ENCODE measurements around the gene ZNF580. TPM values are rescaled to one million over a fixed set of nuclear protein-coding genes. Genes with fewer than 3 reads are reported as not detected.

Gene ZNF580
- total and polyA plus RNA-seq, 2 of the 13 experiments (the other 11 are each of a cell fraction or from before 2014, with no cell fraction given): 4.4 to 6.0 TPM

GRCh38 chr19:55623561-55623960 is 17.2 kb upstream of the ZNF580 start (continued):
- no peak for TF ChIP-seq FOXM1 (CRISPR knock-in tag; IDR thresholded peaks at IDR 0.05)
- TF ChIP-seq ZNF460 (CRISPR knock-in tag; IDR thresholded peaks at IDR 0.05; ENCODE audit: borderline replicate concordance): no peak
- TF ChIP-seq DPF2 (CRISPR knock-in tag; IDR thresholded peaks at IDR 0.05; ENCODE audit: borderline replicate concordance, low read depth): no peak
- no peak for TF ChIP-seq BCLAF1 (IDR thresholded peaks at IDR 0.05)
- no peak for TF ChIP-seq FOXJ3 (CRISPR knock-in tag; IDR thresholded peaks at IDR 0.05; ENCODE audit: borderline replicate concordance)
- no peak for TF ChIP-seq EEA1 (CRISPR knock-in tag; IDR thresholded peaks at IDR 0.05; ENCODE audit: borderline replicate concordance)

DNA sequence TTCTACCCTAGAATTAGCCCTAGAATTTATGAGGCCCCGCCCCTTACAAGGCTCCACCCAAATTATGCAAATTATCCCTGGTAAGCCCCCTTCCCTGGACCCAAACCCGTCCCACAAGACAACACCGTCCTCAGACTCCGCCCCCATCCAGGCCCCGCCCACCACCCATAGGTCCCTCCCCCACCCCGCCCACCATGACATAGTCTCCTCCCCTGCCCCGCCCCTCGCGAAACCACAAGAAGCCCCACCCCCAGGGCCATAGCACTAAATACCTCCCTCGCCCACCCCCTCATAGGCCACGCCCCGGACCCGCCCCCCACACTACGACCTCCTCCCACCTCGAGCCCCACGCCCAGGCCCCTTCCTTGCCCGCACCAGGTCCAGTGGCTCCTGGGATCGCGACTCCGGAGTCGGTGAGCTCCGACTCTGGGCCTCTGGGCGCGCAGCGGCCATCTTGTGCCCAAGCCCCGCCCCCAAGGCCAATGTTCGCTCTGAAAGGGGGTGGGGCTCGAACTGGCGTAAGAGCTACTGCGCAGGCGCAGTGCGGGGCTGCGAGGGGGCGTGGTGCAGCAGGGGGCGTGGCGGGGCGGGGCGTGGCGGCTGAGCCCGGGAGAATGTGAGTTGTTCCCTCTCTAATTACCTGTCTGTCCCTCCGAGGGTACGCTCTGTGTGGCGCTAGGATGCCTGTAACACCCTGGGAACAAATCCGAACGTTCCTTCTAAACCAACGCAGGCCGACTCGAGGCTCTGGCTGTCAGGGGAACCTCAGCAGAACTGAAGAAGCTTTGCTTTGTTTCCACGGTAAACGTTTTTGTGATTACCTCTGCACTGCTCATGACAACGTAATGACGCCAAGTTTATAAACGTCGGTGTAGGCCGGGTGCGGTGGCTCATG is 16.4 kb upstream of the ZNF580 start, which contains the start of gene ZNF784:
Gene ZNF784 (minus strand): TSS at position 458 of the 895 bp plus-strand sequence. CDS start 5 bp downstream, at position 453.
- ChIA-PET POLR2A (interaction anchor here (0.6 to 2.8 kb wide), 19 partner anchors 9 to 507 kb away, joined by 3 to 23 read pairs (median 5); partner anchors contain the start of genes FIZ1, ISOC2, KMT5C and PPP1R12C), CTCF (ENCODE audit: low intra/inter-chr PET ratio, low total read pairs) (no interaction called here)
- peak; percentile 70 for ATAC-seq
- Histone ChIP-seq H3K4me2 (ENCODE audit: low read depth, low read length) (peak within 1 kb of the TSS; percentile 97), H3K36me3 (replicated peaks in 1 of 2; ENCODE audit: control insufficient read depth in 1 of 2, insufficient read depth in 2 of 2, low read length in 2 of 2) (0 out of 5 replicates have a peak, but pooled peaks cover 0 to 3% of the 10 kb centered on the region in 2 experiments), H3K9me3 (ENCODE audit: low read length) (no peaks in the 10 kb centered on the region), H3K79me2 (ENCODE audit: insufficient read depth, low read length) (peaks cover 4% of the 10 kb centered on the region), H3K27ac (ENCODE audit: extremely low read length, insufficient read depth, low read length) (peak within 1 kb of the TSS; percentile 98), H3K4me3 (replicated peaks in 1 of 3; ENCODE audit: insufficient read depth in 1 of 3, low read depth in 2 of 3, low read length in 3 of 3) (peak within 1 kb of the TSS; percentile 65 to 82 (median 70)), H3K9ac (ENCODE audit: insufficient read depth, low read depth, low read length) (peak within 1 kb of the TSS; percentile 85), H3K4me1 (ENCODE audit: insufficient read depth, low read length) (peaks cover 27% of the 10 kb centered on the region), H2AFZ (ENCODE audit: low read length) (peak within 1 kb of the TSS; percentile 94), H4K20me1 (ENCODE audit: insufficient read depth, low read length) (peaks cover 14% of the 10 kb centered on the region; the same call in 1 of the 2 replicates), H3K27me3 (ENCODE audit: control insufficient read depth in 1 of 2, insufficient read depth in 2 of 2, low read length in 2 of 2) (no peaks in the 10 kb centered on the region)
- BruUV-seq (replicated peaks): no TSS peak
- peak; percentile 82 for DNase-seq (ENCODE audit: low spot score)
- peak; percentile 49 for FAIRE-seq
- WGBS (ENCODE audit: low lambda C conversion rate): 1% methylated on average over 31 of the region's 56 CpGs
- in situ Hi-C loops (cut with HindIII; ENCODE audit: extremely low pct_ligation_motif_present, low pct_unique_long_range_greater_than_20kb) (no loop called here), intact Hi-C loops (cut with micrococcal nuclease; ENCODE audit: unreplicated experiment) (no loop called here)
- TF ChIP-seq ZNF143 (CRISPR knock-in tag; IDR thresholded peaks at IDR 0.05) (no peak), FOXK1 (CRISPR knock-in tag; IDR thresholded peaks at IDR 0.05; ENCODE audit: borderline replicate concordance, low read depth) (no peak; the same call in 1 of the 2 replicates), BORCS8-MEF2B (CRISPR knock-in tag; IDR thresholded peaks at IDR 0.05) (no peak), ETV6 (CRISPR knock-in tag; conservative IDR thresholded peaks at IDR 0.05) (no peak), ZNF138 (CRISPR knock-in tag; IDR thresholded peaks at IDR 0.05; ENCODE audit: low read depth) (no peak), ISX (CRISPR knock-in tag; conservative IDR thresholded peaks at IDR 0.05) (no peak), ZNF326 (CRISPR knock-in tag; IDR thresholded peaks at IDR 0.05; ENCODE audit: borderline replicate concordance) (no peak), ESRRA (CRISPR knock-in tag; IDR thresholded peaks at IDR 0.05; ENCODE audit: low read depth) (no peak), HOXA9 (CRISPR knock-in tag; IDR thresholded peaks at IDR 0.05; ENCODE audit: borderline replicate concordance) (no peak), ZFP41 (CRISPR knock-in tag; IDR thresholded peaks at IDR 0.05; ENCODE audit: borderline replicate concordance) (no peak), ZNF18 (CRISPR knock-in tag; IDR thresholded peaks at IDR 0.05; ENCODE audit: insufficient replicate concordance) (no peak), ZNF570 (CRISPR knock-in tag; IDR thresholded peaks at IDR 0.05; ENCODE audit: borderline replicate concordance) (no peak)
